ENCODE measurements around the gene ZCCHC7.

ZCCHC7 gene

GRCh38 chr9:37341704-37342103, 221.3 kb downstream of the ZCCHC7 start:
- Histone ChIP-seq H3K9ac (ENCODE audit: low read length) (no peak overlapping the region), H3K27me3 (ENCODE audit: control insufficient read depth, insufficient read depth, low read length) (no peaks in the 10 kb centered on the region), H3K4me3 (ENCODE audit: low read length) (no peak overlapping the region), H3K4me1 (ENCODE audit: control insufficient read depth, insufficient read depth, low read length) (peaks cover 4% of the 10 kb centered on the region), H3K9me3 (ENCODE audit: control insufficient read depth, low read length) (no peaks in the 10 kb centered on the region), H3K36me3 (ENCODE audit: control insufficient read depth, insufficient read depth, low read length) (no peaks in the 10 kb centered on the region)

- Histone ChIP-seq H3K9ac (ENCODE audit: low read length) (no peak overlapping the region), H3K9me3 (ENCODE audit: control insufficient read depth, low read length) (no peaks in the 10 kb centered on the region), H3K27me3 (ENCODE audit: control insufficient read depth, insufficient read depth, low read length) (no peaks in the 10 kb centered on the region), H3K36me3 (ENCODE audit: control insufficient read depth, insufficient read depth, low read length) (no peaks in the 10 kb centered on the region), H3K4me1 (ENCODE audit: control insufficient read depth, insufficient read depth, low read length) (peaks cover 4% of the 10 kb centered on the region), H3K4me3 (ENCODE audit: low read length) (no peak overlapping the region)
Observed at GRCh38 chr9:37342493-37342892, 222.1 kb downstream of the ZCCHC7 start.

- no peak overlapping the region for H3K9ac ChIP-seq (ENCODE audit: low read length)
- H3K27me3 ChIP-seq (ENCODE audit: control insufficient read depth, insufficient read depth, low read length) = no peaks in the 10 kb centered on the region
- no peaks in the 10 kb centered on the region for H3K9me3 ChIP-seq (ENCODE audit: control insufficient read depth, low read length)
- peaks cover 4% of the 10 kb centered on the region for H3K4me1 ChIP-seq (ENCODE audit: control insufficient read depth, insufficient read depth, low read length)
- no peak overlapping the region for H3K4me3 ChIP-seq (ENCODE audit: low read length)
- no peaks in the 10 kb centered on the region for H3K36me3 ChIP-seq (ENCODE audit: control insufficient read depth, insufficient read depth, low read length)
Observed at GRCh38 chr9:37342895-37343294, 222.5 kb downstream of the ZCCHC7 start.

GRCh38 chr9:37343724-37344123, 223.3 kb downstream of the ZCCHC7 start:
- Histone ChIP-seq H3K27me3 (ENCODE audit: control insufficient read depth, insufficient read depth, low read length) (no peaks in the 10 kb centered on the region), H3K9me3 (ENCODE audit: control insufficient read depth, low read length) (no peaks in the 10 kb centered on the region), H3K4me1 (ENCODE audit: control insufficient read depth, insufficient read depth, low read length) (peaks cover 4% of the 10 kb centered on the region), H3K4me3 (ENCODE audit: low read length) (no peak overlapping the region), H3K9ac (ENCODE audit: low read length) (no peak overlapping the region), H3K36me3 (ENCODE audit: control insufficient read depth, insufficient read depth, low read length) (no peaks in the 10 kb centered on the region)

GRCh38 chr9:37345038-37345437, 224.7 kb downstream of the ZCCHC7 start:
- no peaks in the 10 kb centered on the region for H3K36me3 ChIP-seq (ENCODE audit: control insufficient read depth, insufficient read depth, low read length)

GRCh38 chr9:37348917-37349316, 228.5 kb downstream of the ZCCHC7 start:
- no peaks in the 10 kb centered on the region for H3K9me3 ChIP-seq (ENCODE audit: control insufficient read depth, low read length)
- H3K9ac ChIP-seq (ENCODE audit: low read length) = no peak overlapping the region
- no peaks in the 10 kb centered on the region for H3K27me3 ChIP-seq (ENCODE audit: control insufficient read depth, insufficient read depth, low read length)
- no peaks in the 10 kb centered on the region for H3K4me1 ChIP-seq (ENCODE audit: control insufficient read depth, insufficient read depth, low read length)
- no peak overlapping the region for H3K4me3 ChIP-seq (ENCODE audit: low read length)
- H3K36me3 ChIP-seq (ENCODE audit: control insufficient read depth, insufficient read depth, low read length) = no peaks in the 10 kb centered on the region

More at GRCh38 chr9:37345038-37345437, 224.7 kb downstream of the ZCCHC7 start:
- H3K9ac ChIP-seq (ENCODE audit: low read length) = no peak overlapping the region
- no peaks in the 10 kb centered on the region for H3K27me3 ChIP-seq (ENCODE audit: control insufficient read depth, insufficient read depth, low read length)
- H3K4me3 ChIP-seq (ENCODE audit: low read length) = no peak overlapping the region
- no peaks in the 10 kb centered on the region for H3K4me1 ChIP-seq (ENCODE audit: control insufficient read depth, insufficient read depth, low read length)
- H3K9me3 ChIP-seq (ENCODE audit: control insufficient read depth, low read length) = no peaks in the 10 kb centered on the region

- H3K4me1 ChIP-seq (ENCODE audit: control insufficient read depth, insufficient read depth, low read length) = no peaks in the 10 kb centered on the region
- no peak overlapping the region for H3K4me3 ChIP-seq (ENCODE audit: low read length)
- H3K9ac ChIP-seq (ENCODE audit: low read length) = no peak overlapping the region
- no peaks in the 10 kb centered on the region for H3K9me3 ChIP-seq (ENCODE audit: control insufficient read depth, low read length)
- no peaks in the 10 kb centered on the region for H3K27me3 ChIP-seq (ENCODE audit: control insufficient read depth, insufficient read depth, low read length)
- H3K36me3 ChIP-seq (ENCODE audit: control insufficient read depth, insufficient read depth, low read length) = no peaks in the 10 kb centered on the region
Observed at GRCh38 chr9:37350486-37351190, 230.3 kb downstream of the ZCCHC7 start.

GRCh38 chr9:37353791-37354190, 233.4 kb downstream of the ZCCHC7 start:
- Histone ChIP-seq H3K9ac (ENCODE audit: low read length) (no peak overlapping the region), H3K4me1 (ENCODE audit: control insufficient read depth, insufficient read depth, low read length) (no peaks in the 10 kb centered on the region), H3K9me3 (ENCODE audit: control insufficient read depth, low read length) (no peaks in the 10 kb centered on the region), H3K4me3 (ENCODE audit: low read length) (no peak overlapping the region), H3K36me3 (ENCODE audit: control insufficient read depth, insufficient read depth, low read length) (no peaks in the 10 kb centered on the region), H3K27me3 (ENCODE audit: control insufficient read depth, insufficient read depth, low read length) (no peaks in the 10 kb centered on the region)

GRCh38 chr9:37362430-37362829, 242.1 kb downstream of the ZCCHC7 start:
- Histone ChIP-seq H3K9me3 (ENCODE audit: control insufficient read depth, low read length) (no peaks in the 10 kb centered on the region), H3K36me3 (ENCODE audit: control insufficient read depth, insufficient read depth, low read length) (no peaks in the 10 kb centered on the region), H3K4me3 (ENCODE audit: low read length) (no peak overlapping the region), H3K9ac (ENCODE audit: low read length) (no peak overlapping the region), H3K27me3 (ENCODE audit: control insufficient read depth, insufficient read depth, low read length) (no peaks in the 10 kb centered on the region), H3K4me1 (ENCODE audit: control insufficient read depth, insufficient read depth, low read length) (no peaks in the 10 kb centered on the region)

- no peaks in the 10 kb centered on the region for H3K4me1 ChIP-seq (ENCODE audit: control insufficient read depth, insufficient read depth, low read length)
- H3K36me3 ChIP-seq (ENCODE audit: control insufficient read depth, insufficient read depth, low read length) = no peaks in the 10 kb centered on the region
- H3K27me3 ChIP-seq (ENCODE audit: control insufficient read depth, insufficient read depth, low read length) = no peaks in the 10 kb centered on the region
- no peak overlapping the region for H3K4me3 ChIP-seq (ENCODE audit: low read length)
- no peak overlapping the region for H3K9ac ChIP-seq (ENCODE audit: low read length)
- H3K9me3 ChIP-seq (ENCODE audit: control insufficient read depth, low read length) = no peaks in the 10 kb centered on the region
Observed at GRCh38 chr9:37363124-37363523, 242.8 kb downstream of the ZCCHC7 start.

- no peaks in the 10 kb centered on the region for H3K27me3 ChIP-seq (ENCODE audit: control insufficient read depth, insufficient read depth, low read length)
- no peak overlapping the region for H3K9ac ChIP-seq (ENCODE audit: low read length)
- no peak overlapping the region for H3K4me3 ChIP-seq (ENCODE audit: low read length)
- no peaks in the 10 kb centered on the region for H3K4me1 ChIP-seq (ENCODE audit: control insufficient read depth, insufficient read depth, low read length)
- no peaks in the 10 kb centered on the region for H3K9me3 ChIP-seq (ENCODE audit: control insufficient read depth, low read length)
- no peaks in the 10 kb centered on the region for H3K36me3 ChIP-seq (ENCODE audit: control insufficient read depth, insufficient read depth, low read length)
Observed at GRCh38 chr9:37364136-37364535, 243.8 kb downstream of the ZCCHC7 start.

GRCh38 chr9:37364751-37365360, 244.5 kb downstream of the ZCCHC7 start:
- no peaks in the 10 kb centered on the region for H3K9me3 ChIP-seq (ENCODE audit: control insufficient read depth, low read length)
- no peak overlapping the region for H3K9ac ChIP-seq (ENCODE audit: low read length)
- H3K4me1 ChIP-seq (ENCODE audit: control insufficient read depth, insufficient read depth, low read length) = no peaks in the 10 kb centered on the region
- no peaks in the 10 kb centered on the region for H3K36me3 ChIP-seq (ENCODE audit: control insufficient read depth, insufficient read depth, low read length)
- H3K27me3 ChIP-seq (ENCODE audit: control insufficient read depth, insufficient read depth, low read length) = no peaks in the 10 kb centered on the region
- no peak overlapping the region for H3K4me3 ChIP-seq (ENCODE audit: low read length)
